Psoas muscle (tissue), 8 donors: ENCODE data around the gene C11orf21. TPM values are rescaled to one million over a fixed set of nuclear protein-coding genes. Genes with fewer than 3 reads are reported as not detected.
A peak's percentile ranks its signal among the peaks of the same experiment; 100 is the strongest.

ENCODE experiments used
- ATAC-seq, 4 donors: fragments of 200-7000 bp; cut with Tn5 transposase; one replicate each; pipeline ENCODE4 v1.9.1; 2020; ENCODE audit warnings: moderate library complexity in 3 of 4, mild to moderate bottlenecking in 2 of 4
- DNase-seq, 2 donors: peaks; one replicate each; pipeline ENCODE4 v3.0.0-alpha.2; 2020
- H3K27ac ChIP-seq: fragments of 200-600 bp; one replicate; pipeline ENCODE4 v1.8.0; 2022
- H3K27me3 ChIP-seq, 3 donors: fragments of 200-600 bp in 1 of 3; one replicate each; pipeline versions ENCODE4 v1.6.1 to v1.8.0; 2013 to 2022; ENCODE audit warnings: low read length in 2 of 3, mild to moderate bottlenecking in 2 of 3, moderate library complexity in 1 of 3; ENCODE audit not compliant: insufficient read depth in 3 of 3
- H3K36me3 ChIP-seq, 2 donors: fragments of 200-600 bp in 1 of 2; one replicate each; pipeline versions ENCODE4 v1.6.1 to v1.8.0; 2013 to 2022; ENCODE audit warnings: low read depth in 1 of 2, mild to moderate bottlenecking in 1 of 2, moderate library complexity in 1 of 2; ENCODE audit not compliant: insufficient read depth in 1 of 2
- H3K4me1 ChIP-seq: fragments of 200-600 bp; one replicate; pipeline ENCODE4 v1.8.0; 2022
- H3K4me3 ChIP-seq: fragments of 200-600 bp; one replicate; pipeline ENCODE4 v1.8.0; 2022; ENCODE audit warnings: mild to moderate bottlenecking
- H3K9me3 ChIP-seq: fragments of 200-600 bp; one replicate; pipeline ENCODE4 v1.8.0; 2022
- CTCF ChIP-seq: fragments of 200-600 bp; IDR thresholded peaks from one replicate; pipeline ENCODE4 v1.8.0; 2022; ENCODE audit warnings: antibody characterized with exemption
- WGBS, 3 donors: extraction: QIAGEN DNeasy Blood & Tissue Kit; methylation state at CpG; one replicate each; pipeline versions ENCODE4 v1.1.6 to v1.1.7; 2013; 5-methylcytosine and 5-hydroxymethylcytosine counted together
- intact Hi-C, 2 donors: fragments of 100-400 bp; cut with DNase I; formaldehyde crosslinking; loops; one replicate each; pipeline versions ENCODE4 v1.11.0 to v1.14.2; 2022
- polyA plus RNA-seq, 3 donors: library from polyadenylated mRNA; stranded (reverse); fragments of 200-250 nt; gene quantifications; one replicate each; pipeline ENCODE4 v1.2.3, GENCODE V29; 2013
- total RNA-seq, 4 donors: library from RNA; stranded (reverse); fragmentation: NEBNext Ultra II Directional in 2 of 4; extraction: Animal tissue kit (Norgen Biotek cat#: 25700) in 2 of 4; gene quantifications; one replicate each; pipeline versions ENCODE4 v1.2.1 to v1.2.4, GENCODE V29; 2021 to 2023
- donor health status: healthy with polysubstance abuse.
- donor health status: DM: no; HTN: no; CAD: no; lungs with moderate emphysema.
- donor health status: Bipolar disorder and iron deficiency.
- donor health status: healthy.
- donor health status: DM: yes; HTN: yes; CAD: no.
- donor health status: DM: no; HTN: no; CAD: no.
- donor health status: DM: no; HTN: no; CAD: no.
- donor health status: DM: yes; HTN: yes; CAD: no.

Gene C11orf21
- total and polyA plus RNA-seq, 7 donors = 0.04 to 0.40 (median 0.20) TPM; not detected in 1

GRCh38 chr11:2271327-2272227 is 30.1 kb downstream of the C11orf21 start:
- H3K36me3 ChIP-seq = no peaks in the 10 kb centered on the region
- no peak overlapping the region for H3K27ac ChIP-seq
- TF ChIP-seq CTCF = no peak
- ATAC-seq (no peak), DNase-seq (peak in 1 of 2 donors; percentile 39)
- intact Hi-C loops = no loop called here
- no peak overlapping the region for H3K4me3 ChIP-seq
- H3K9me3 ChIP-seq = no peaks in the 10 kb centered on the region
- H3K4me1 ChIP-seq = peaks cover 4% of the 10 kb centered on the region
- H3K27me3 ChIP-seq = peaks cover 0 to 82% (median 38%) of the 10 kb centered on the region in 3 donors
- 15 to 18% (median 17%) methylated on average over 41 to 45 of the region's 45 CpGs for WGBS, 3 donors

GRCh38 chr11:2271077-2271326 is 30.7 kb downstream of the C11orf21 start:
- 0 to 4% (median 2%) methylated on average over 28 of the region's 28 CpGs for WGBS, 3 donors
- TF ChIP-seq CTCF = no peak
- peaks cover 0 to 84% (median 40%) of the 10 kb centered on the region in 3 donors for H3K27me3 ChIP-seq

GRCh38 chr11:2270322-2271076 is 31.2 kb downstream of the C11orf21 start, which contains the start of gene ASCL2:
Gene ASCL2, minus strand, starts transcription at chr11:2270588. Its CDS starts 256 bp downstream, at chr11:2270332.
- ATAC-seq (no peak), DNase-seq (peak in 1 of 2 donors; percentile 46)
- WGBS, 3 donors = 1 to 3% (median 2%) methylated on average over 57 to 89 of the region's 89 CpGs
- Histone ChIP-seq H3K9me3 (no peaks in the 10 kb centered on the region), H3K27ac (no peak within 1 kb of the TSS), H3K4me1 (peaks cover 4% of the 10 kb centered on the region), H3K27me3 (peaks cover 0 to 81% (median 42%) of the 10 kb centered on the region in 3 donors), H3K36me3 (no peaks in the 10 kb centered on the region), H3K4me3 (peak within 1 kb of the TSS; percentile 46)
- no peak for TF ChIP-seq CTCF
- intact Hi-C loops = no loop called here

More at GRCh38 chr11:2271077-2271326, 30.7 kb downstream of the C11orf21 start:
- DNase-seq = peak; percentile 48 to 65
- Histone ChIP-seq H3K9me3 (no peaks in the 10 kb centered on the region), H3K27ac (no peak overlapping the region), H3K36me3 (no peaks in the 10 kb centered on the region), H3K4me1 (peaks cover 4% of the 10 kb centered on the region), H3K4me3 (peak overlapping the region; percentile 38)
- no peak for ATAC-seq
- intact Hi-C loops = no loop called here

GRCh38 chr11:2269601-2270321 is 32.0 kb downstream of the C11orf21 start:
- peaks cover 0 to 83% (median 42%) of the 10 kb centered on the region in 3 donors for H3K27me3 ChIP-seq
- H3K27ac ChIP-seq = no peak overlapping the region
- peak overlapping the region; percentile 46 for H3K4me3 ChIP-seq
- intact Hi-C loops = no loop called here
- H3K4me1 ChIP-seq = peaks cover 4% of the 10 kb centered on the region
- peak in 1 of 2 donors; percentile 61 for DNase-seq
- H3K9me3 ChIP-seq = no peaks in the 10 kb centered on the region
- no peak for TF ChIP-seq CTCF
- peak in 3 of 4 donors; percentile 30 to 49 (median 42) for ATAC-seq
- WGBS, 3 donors = 0 to 1% (median 1%) methylated on average over 34 to 104 of the region's 104 CpGs
- no peaks in the 10 kb centered on the region for H3K36me3 ChIP-seq
